Dermis blood vessel endothelial cell (primary cell): ENCODE data around the gene COL18A1. TPM values are rescaled to one million over a fixed set of nuclear protein-coding genes. Genes with fewer than 3 reads are reported as not detected.

Experiments
- DNase-seq: peaks from one replicate; pipeline ENCODE4 v3.0.0; 2010
- total RNA-seq: library from RNA; depleted of rRNA; stranded (reverse); fragments of >200 nt; gene quantifications from 2 replicates; pipeline ENCODE4 v1.2.3, GENCODE V29; 2014

COL18A1 gene
- total RNA-seq, 1 donor from 2014 or later: 309 TPM

GRCh38 chr21:45457161-45457831 is 52.3 kb downstream of the COL18A1 start:
- DNase-seq: no peak

- DNase-seq: no peak
Measured at GRCh38 chr21:45457832-45458172, 52.8 kb downstream of the COL18A1 start.

GRCh38 chr21:45458281-45459170 is 53.6 kb downstream of the COL18A1 start:
- no peak for DNase-seq

- no peak for DNase-seq
Measured at GRCh38 chr21:45459171-45460010, 54.4 kb downstream of the COL18A1 start.

GRCh38 chr21:45460011-45460565 is 55.1 kb downstream of the COL18A1 start:
- DNase-seq: no peak

GRCh38 chr21:45460611-45461368 is 55.8 kb downstream of the COL18A1 start:
- DNase-seq: peak; percentile 37

GRCh38 chr21:45461369-45461750 is 56.4 kb downstream of the COL18A1 start:
- DNase-seq: no peak

GRCh38 chr21:45461806-45462341 is 56.9 kb downstream of the COL18A1 start:
- DNase-seq: no peak

- DNase-seq: no peak
Measured at GRCh38 chr21:45463871-45464270, 58.9 kb downstream of the COL18A1 start.

- DNase-seq: no peak
Measured at GRCh38 chr21:45464309-45464708, 59.3 kb downstream of the COL18A1 start.

- no peak for DNase-seq
Measured at GRCh38 chr21:45465105-45465504, 60.1 kb downstream of the COL18A1 start.

GRCh38 chr21:45465611-45466329 is 60.8 kb downstream of the COL18A1 start:
- DNase-seq: no peak

- DNase-seq: no peak
Measured at GRCh38 chr21:45466330-45467220, 61.6 kb downstream of the COL18A1 start.

GRCh38 chr21:45467221-45467779 is 62.3 kb downstream of the COL18A1 start:
- DNase-seq: no peak

GRCh38 chr21:45468051-45468970 is 63.3 kb downstream of the COL18A1 start:
- DNase-seq: no peak

GRCh38 chr21:45468971-45469272 is 64.0 kb downstream of the COL18A1 start:
- no peak for DNase-seq

- no peak for DNase-seq
Measured at GRCh38 chr21:45469273-45470086, 64.5 kb downstream of the COL18A1 start.

- no peak for DNase-seq
Measured at GRCh38 chr21:45470087-45470515, 65.1 kb downstream of the COL18A1 start.
